IMR-90 (cell line): ENCODE data around the gene ANKRD16. TPM values are rescaled to one million over a fixed set of nuclear protein-coding genes. Genes with fewer than 3 reads are reported as not detected.

Experiments
- ATAC-seq: fragments of 200-7000 bp; cut with Tn5 transposase; 2 replicates; pipeline ENCODE4 v1.9.1; 2020; ENCODE audit warnings: low read depth, mild to moderate bottlenecking, moderate library complexity
- BruUV-seq: library from RNA; stranded (reverse); fragments of 400-500 nt; replicated peaks from 2 replicates; lab custom pipeline; 2021; lab: Mats Ljungman, UMichigan
- CTCF ChIA-PET: fragments of 300-600 bp; formaldehyde crosslinking; extraction: SDS; loops from one replicate; lab custom pipeline; 2021; ENCODE audit warnings: antibody characterized with exemption; lab: Yijun Ruan, JAX
- POLR2A ChIA-PET: fragments of 300-600 bp; sonication (Branson Sonifier 250); formaldehyde crosslinking; loops from one replicate; lab custom pipeline; 2022; ENCODE audit warnings: antibody characterized with exemption; ENCODE audit not compliant: unreplicated experiment; lab: Charles Lee
- DNase-seq: peaks from one replicate; pipeline ENCODE4 v3.0.0; 2013
- H2AFZ ChIP-seq: replicated peaks from 2 replicates; pipeline ENCODE3; 2013; ENCODE audit warnings: low read length, mild to moderate bottlenecking; ENCODE audit not compliant: poor library complexity
- H2AK5ac ChIP-seq: 2 replicates; pipeline ENCODE4 v1.6.1; 2013; ENCODE audit warnings: low read depth, low read length, inconsistent platforms
- H2AK9ac ChIP-seq: replicated peaks from 2 replicates; pipeline ENCODE3; 2013; ENCODE audit warnings: mild to moderate bottlenecking, low read depth, low read length, moderate library complexity; ENCODE audit not compliant: poor library complexity
- H2BK120ac ChIP-seq: 2 replicates; pipeline ENCODE4 v1.6.1; 2013; ENCODE audit warnings: low read depth, low read length, inconsistent platforms
- H2BK15ac ChIP-seq: 3 replicates; pipeline ENCODE4 v1.6.1; 2013; ENCODE audit warnings: low read depth, low read length, inconsistent platforms
- H2BK20ac ChIP-seq: 2 replicates; pipeline ENCODE4 v1.6.1; 2013; ENCODE audit warnings: low read depth, mild to moderate bottlenecking, inconsistent platforms, low read length, moderate library complexity
- H2BK5ac ChIP-seq: 2 replicates; pipeline ENCODE4 v1.6.1; 2013; ENCODE audit warnings: mild to moderate bottlenecking, low read depth, low read length, inconsistent platforms; ENCODE audit not compliant: poor library complexity, severe bottlenecking
- H3K14ac ChIP-seq: replicated peaks from 2 replicates; pipeline ENCODE4 v1.6.1; 2013; ENCODE audit warnings: low read depth, low read length, inconsistent platforms
- H3K18ac ChIP-seq: 2 replicates; pipeline ENCODE4 v1.6.1; 2013; ENCODE audit warnings: low read depth, low read length, control low read depth
- H3K23ac ChIP-seq: 2 replicates; pipeline ENCODE4 v1.6.1; 2013; ENCODE audit warnings: low read depth, low read length, inconsistent platforms
- H3K27ac ChIP-seq: 2 replicates; pipeline ENCODE4 v1.5.1; 2013; ENCODE audit warnings: mild to moderate bottlenecking, control low read depth, low read length; ENCODE audit not compliant: insufficient read depth
- H3K27me3 ChIP-seq: 2 replicates; pipeline ENCODE4 v1.6.1; 2013; ENCODE audit warnings: low read length; ENCODE audit not compliant: control insufficient read depth, insufficient read depth
- H3K36me3 ChIP-seq: 2 replicates; pipeline ENCODE4 v1.6.1; 2013; ENCODE audit warnings: low read length, mixed read lengths; ENCODE audit not compliant: control insufficient read depth, insufficient read depth
- H3K4ac ChIP-seq: 2 replicates; pipeline ENCODE4 v1.6.1; 2013; ENCODE audit warnings: low read depth, low read length, inconsistent platforms
- H3K4me1 ChIP-seq: 2 replicates; pipeline ENCODE4 v1.6.1; 2013; ENCODE audit warnings: low read length, mixed read lengths; ENCODE audit not compliant: control insufficient read depth, insufficient read depth
- H3K4me2 ChIP-seq: 2 replicates; pipeline ENCODE4 v1.6.1; 2013; ENCODE audit warnings: low read depth, mild to moderate bottlenecking, control low read depth, low read length, moderate library complexity
- H3K4me3 ChIP-seq: 2 replicates; pipeline ENCODE4 v1.5.1; 2013; ENCODE audit warnings: low read depth, mild to moderate bottlenecking, control low read depth, low read length, moderate library complexity; ENCODE audit not compliant: insufficient read depth
- H3K56ac ChIP-seq: 2 replicates; pipeline ENCODE4 v1.6.1; 2013; ENCODE audit warnings: low read length, inconsistent platforms; ENCODE audit not compliant: insufficient read depth; ENCODE audit errors: extremely low read depth
- H3K79me1 ChIP-seq, 2 experiments: 2 replicates each; pipeline ENCODE4 v1.6.1; 2013; ENCODE audit warnings: low read length in 2 of 2, inconsistent platforms in 1 of 2, low read depth in 1 of 2
- H3K9ac ChIP-seq: 2 replicates; pipeline ENCODE4 v1.6.1; 2013; ENCODE audit warnings: low read depth, low read length, control low read depth
- H3K9me1 ChIP-seq: 2 replicates; pipeline ENCODE4 v1.6.1; 2013; ENCODE audit warnings: low read length, inconsistent platforms; ENCODE audit not compliant: insufficient read depth
- H3K9me3 ChIP-seq: 2 replicates; pipeline ENCODE4 v1.6.1; 2013; ENCODE audit warnings: low read length; ENCODE audit not compliant: control insufficient read depth, insufficient read depth
- H4K20me1 ChIP-seq: 2 replicates; pipeline ENCODE4 v1.6.1; 2013; ENCODE audit warnings: low read length, inconsistent platforms; ENCODE audit not compliant: insufficient read depth
- H4K5ac ChIP-seq: 2 replicates; pipeline ENCODE4 v1.6.1; 2013; ENCODE audit warnings: mild to moderate bottlenecking, low read depth, low read length, control low read depth
- H4K8ac ChIP-seq, 2 experiments: 2 replicates each; pipeline ENCODE4 v1.6.1; 2013; ENCODE audit warnings: low read depth in 2 of 2, low read length in 2 of 2, control low read depth in 1 of 2, inconsistent platforms in 1 of 2
- H4K91ac ChIP-seq: 2 replicates; pipeline ENCODE4 v1.6.1; 2013; ENCODE audit warnings: low read depth, low read length, inconsistent platforms; ENCODE audit not compliant: insufficient read depth
- CHD1 ChIP-seq: IDR thresholded peaks from 2 replicates; pipeline ENCODE4 v1.6.1; 2012; ENCODE audit warnings: low read depth, low read length, improper control_type of control experiment
- CTCF ChIP-seq: conservative IDR thresholded peaks from 2 replicates; pipeline ENCODE4 v1.5.1; 2012; ENCODE audit warnings: mild to moderate bottlenecking, low read depth, low read length, improper control_type of control experiment
- FOS ChIP-seq: fragments of 150-350 bp; IDR thresholded peaks from 2 replicates; pipeline ENCODE4 v1.6.1; 2016; ENCODE audit warnings: low read depth, low read length
- MAFK ChIP-seq: IDR thresholded peaks from 2 replicates; pipeline ENCODE4 v1.6.1; 2012; ENCODE audit warnings: low read depth, low read length, improper control_type of control experiment
- MXI1 ChIP-seq: IDR thresholded peaks from 2 replicates; pipeline ENCODE4 v1.6.1; 2012; ENCODE audit warnings: low read depth, mild to moderate bottlenecking, low read length, moderate library complexity, borderline replicate concordance
- RCOR1 ChIP-seq: IDR thresholded peaks from 2 replicates; pipeline ENCODE4 v1.6.1; 2012; ENCODE audit warnings: mild to moderate bottlenecking, low read length, improper control_type of control experiment; ENCODE audit not compliant: insufficient replicate concordance
- RFX5 ChIP-seq: IDR thresholded peaks from 2 replicates; pipeline ENCODE4 v1.8.0; 2012; ENCODE audit warnings: low read depth, mild to moderate bottlenecking, low read length, moderate library complexity
- SMC3 ChIP-seq: fragments of 150-350 bp; IDR thresholded peaks from 2 replicates; pipeline ENCODE4 v1.6.1; 2016; ENCODE audit warnings: low read depth, mild to moderate bottlenecking, antibody characterized with exemption, low read length, moderate library complexity
- USF2 ChIP-seq: fragments of 150-350 bp; IDR thresholded peaks from 2 replicates; pipeline ENCODE4 v1.6.1; 2017; ENCODE audit warnings: mild to moderate bottlenecking, antibody characterized with exemption, low read length, low read depth
- WGBS, 2 experiments: methylation state at CpG; one replicate each; pipeline versions ENCODE4 v1.1.5 to v1.1.7; 2013; ENCODE audit warnings: missing lambda C conversion rate in 2 of 2; ENCODE audit not compliant: insufficient read length in 1 of 2; ENCODE audit errors: extremely low coverage in 2 of 2; 5-methylcytosine and 5-hydroxymethylcytosine counted together
- dilution Hi-C: fragments of 300-500 bp; cut with HindIII; formaldehyde crosslinking; loops from one replicate; pipeline ENCODE4 v1.14.3; 2018; ENCODE audit warnings: low sequenced_read_pairs; ENCODE audit not compliant: unreplicated experiment
- in situ Hi-C: fragments of 300-500 bp; cut with MboI; formaldehyde crosslinking; loops from 3 replicates; pipeline ENCODE4 v1.14.3; 2019; ENCODE audit warnings: low sequenced_read_pairs, inconsistent platforms, mixed read lengths
- intact Hi-C: fragments of 100-400 bp; cut with micrococcal nuclease; formaldehyde crosslinking; loops from 2 replicates; pipeline ENCODE4 v1.10.0; 2022
- polyA plus RNA-seq, 3 experiments: library from polyadenylated mRNA; depleted of rRNA; stranded (reverse); fragments of >200 nt; gene quantifications; 2 replicates each; pipeline ENCODE4 v1.2.3, GENCODE V29; 2012; ENCODE audit warnings: low replicate concordance in 1 of 3
- total RNA-seq: library from RNA; depleted of rRNA; stranded (reverse); fragments of >200 nt; gene quantifications from 2 replicates; pipeline ENCODE4 v1.2.3, GENCODE V29; 2012

The ANKRD16 gene
- total and polyA plus RNA-seq, 2 of the 4 experiments (the other 2 are of a cell fraction): 5.1 to 5.7 TPM

GRCh38 chr10:5910323-5911100 is 20.8 kb upstream of the ANKRD16 start:
- peaks cover 62% of the 10 kb centered on the region for H3K36me3 ChIP-seq
- BruUV-seq: no TSS peak
- POLR2A ChIA-PET: no interaction called here

More at GRCh38 chr10:5910323-5911100, 20.8 kb upstream of the ANKRD16 start:
- H2AK9ac ChIP-seq: no peak overlapping the region
- no peak overlapping the region for H4K8ac ChIP-seq
- H3K9me3 ChIP-seq: no peaks in the 10 kb centered on the region
- no peak overlapping the region for H2BK15ac ChIP-seq
- no peak overlapping the region for H4K91ac ChIP-seq
- no peak overlapping the region for H3K27ac ChIP-seq
- H2BK120ac ChIP-seq: no peak overlapping the region
- H3K4me1 ChIP-seq: no peaks in the 10 kb centered on the region
- H3K4ac ChIP-seq: no peak overlapping the region
- intact Hi-C loops: no loop called here
- no peak overlapping the region for H2BK20ac ChIP-seq
- CTCF ChIA-PET: interaction anchor here (0.6 kb wide), 1 partner anchor 230 kb away, joined by 3 read pairs; no protein-coding TSS in a partner anchor
- no peak overlapping the region for H3K4me3 ChIP-seq
- peaks cover 8 to 65% of the 10 kb centered on the region in 2 experiments for H3K79me1 ChIP-seq
- no peak overlapping the region for H4K5ac ChIP-seq
- H3K9me1 ChIP-seq: peaks cover 13% of the 10 kb centered on the region; the same call in 1 of the 2 replicates
- no peak for TF ChIP-seq CTCF
- no peak for TF ChIP-seq MAFK
- no peak for TF ChIP-seq RFX5
- TF ChIP-seq SMC3: no peak
- TF ChIP-seq CHD1: no peak
- TF ChIP-seq USF2: no peak
- no peak for TF ChIP-seq RCOR1
- no peak for TF ChIP-seq FOS
- TF ChIP-seq MXI1: no peak
- ATAC-seq (no peak), DNase-seq (no peak)
- H3K27me3 ChIP-seq: no peaks in the 10 kb centered on the region
- H3K9ac ChIP-seq: no peak overlapping the region
- 0 out of 2 replicates have a peak, but pooled peaks cover 6% of the 10 kb centered on the region for H4K20me1 ChIP-seq
- no peak overlapping the region for H3K14ac ChIP-seq
- H3K23ac ChIP-seq: no peak overlapping the region
- no peak overlapping the region for H3K56ac ChIP-seq
- dilution Hi-C loops: no loop called here
- no peak overlapping the region for H3K18ac ChIP-seq
- no peak overlapping the region for H2AK5ac ChIP-seq
- 71% methylated on average over 9 of the region's 18 CpGs; no CpG with 5 or more reads in 1 of the 2 experiments for WGBS, 2 experiments
- in situ Hi-C loops: no loop called here
- no peak overlapping the region for H2AFZ ChIP-seq
- H2BK5ac ChIP-seq: no peak overlapping the region
- no peak overlapping the region for H3K4me2 ChIP-seq
